Nephron (organoid): Measurements from ENCODE around the gene WFDC5.

Experiments
- H3K27ac Mint-ChIP-seq, 3 experiments: 2 replicates each; pipeline ENCODE4 v1.8.0; 2020; ENCODE audit warnings: mixed read lengths in 3 of 3, mild to moderate bottlenecking in 2 of 3, moderate library complexity in 1 of 3
- H3K27me3 Mint-ChIP-seq: 2 replicates; pipeline ENCODE4 v1.8.0; 2021; ENCODE audit warnings: low read depth, mild to moderate bottlenecking, moderate library complexity, mixed read lengths
- H3K36me3 Mint-ChIP-seq: 2 replicates; pipeline ENCODE4 v1.8.0; 2020; ENCODE audit warnings: low read depth, mixed read lengths
- H3K4me1 Mint-ChIP-seq: 2 replicates; pipeline ENCODE4 v1.8.0; 2020; ENCODE audit warnings: mixed read lengths
- H3K4me3 Mint-ChIP-seq, 3 experiments: 2 replicates each; pipeline ENCODE4 v1.8.0; 2020; ENCODE audit warnings: mild to moderate bottlenecking in 3 of 3, mixed read lengths in 3 of 3, moderate library complexity in 2 of 3
- H3K9me3 Mint-ChIP-seq: 2 replicates; pipeline ENCODE4 v1.8.0; 2020; ENCODE audit warnings: mixed read lengths
- TF ChIP-seq, protein P1 (sequence below), 3 experiments: fragments of 200-600 bp; sonication (generic); IDR thresholded peaks; one replicate each; pipeline ENCODE4 v1.5.0; 2021; ENCODE audit warnings: antibody characterized with exemption in 3 of 3; ENCODE audit not compliant: unreplicated experiment in 3 of 3

Gene WFDC5

GRCh38 chr20:45091366-45091765, 23.6 kb downstream of the WFDC5 start:
- H3K36me3 Mint-ChIP-seq = peaks cover 4% of the 10 kb centered on the region
- TF ChIP-seq, protein P1, sequence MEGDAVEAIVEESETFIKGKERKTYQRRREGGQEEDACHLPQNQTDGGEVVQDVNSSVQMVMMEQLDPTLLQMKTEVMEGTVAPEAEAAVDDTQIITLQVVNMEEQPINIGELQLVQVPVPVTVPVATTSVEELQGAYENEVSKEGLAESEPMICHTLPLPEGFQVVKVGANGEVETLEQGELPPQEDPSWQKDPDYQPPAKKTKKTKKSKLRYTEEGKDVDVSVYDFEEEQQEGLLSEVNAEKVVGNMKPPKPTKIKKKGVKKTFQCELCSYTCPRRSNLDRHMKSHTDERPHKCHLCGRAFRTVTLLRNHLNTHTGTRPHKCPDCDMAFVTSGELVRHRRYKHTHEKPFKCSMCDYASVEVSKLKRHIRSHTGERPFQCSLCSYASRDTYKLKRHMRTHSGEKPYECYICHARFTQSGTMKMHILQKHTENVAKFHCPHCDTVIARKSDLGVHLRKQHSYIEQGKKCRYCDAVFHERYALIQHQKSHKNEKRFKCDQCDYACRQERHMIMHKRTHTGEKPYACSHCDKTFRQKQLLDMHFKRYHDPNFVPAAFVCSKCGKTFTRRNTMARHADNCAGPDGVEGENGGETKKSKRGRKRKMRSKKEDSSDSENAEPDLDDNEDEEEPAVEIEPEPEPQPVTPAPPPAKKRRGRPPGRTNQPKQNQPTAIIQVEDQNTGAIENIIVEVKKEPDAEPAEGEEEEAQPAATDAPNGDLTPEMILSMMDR (IDR thresholded peaks at IDR 0.05; ENCODE audit: unreplicated experiment in 3 of 3) = no peak
- H3K4me3 Mint-ChIP-seq = no peak overlapping the region
- peaks cover 15% of the 10 kb centered on the region for H3K27me3 Mint-ChIP-seq
- H3K9me3 Mint-ChIP-seq = no peaks in the 10 kb centered on the region
- H3K27ac Mint-ChIP-seq = no peak overlapping the region
- H3K4me1 Mint-ChIP-seq = peaks cover 17% of the 10 kb centered on the region

DNA sequence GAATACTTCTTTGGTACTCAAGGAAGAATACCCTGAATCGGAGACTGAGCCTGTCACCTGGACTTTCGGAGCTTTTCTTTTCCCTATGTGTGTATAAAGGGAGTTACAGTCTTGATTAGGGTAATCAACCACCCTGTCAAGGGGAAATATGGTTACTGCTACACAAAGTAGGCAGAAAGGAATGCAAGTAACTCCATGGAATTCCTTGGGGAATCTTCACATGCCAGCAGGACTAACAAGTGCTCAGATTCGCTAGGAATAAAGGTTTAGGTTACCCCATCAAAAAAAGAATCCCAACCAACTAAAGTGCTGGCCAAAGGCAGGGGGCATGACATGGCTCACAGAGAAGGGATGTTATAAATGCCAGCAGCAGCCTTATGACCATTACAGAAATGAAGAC, 24.5 kb downstream of the WFDC5 start:
- Mint-ChIP-seq H3K4me3 (no peak overlapping the region), H3K27me3 (peaks cover 9% of the 10 kb centered on the region), H3K4me1 (peaks cover 17% of the 10 kb centered on the region), H3K27ac (no peak overlapping the region), H3K36me3 (peaks cover 7% of the 10 kb centered on the region), H3K9me3 (peaks cover 3% of the 10 kb centered on the region)
- TF ChIP-seq, protein P1 (IDR thresholded peaks at IDR 0.05; ENCODE audit: unreplicated experiment in 3 of 3) = no peak

DNA sequence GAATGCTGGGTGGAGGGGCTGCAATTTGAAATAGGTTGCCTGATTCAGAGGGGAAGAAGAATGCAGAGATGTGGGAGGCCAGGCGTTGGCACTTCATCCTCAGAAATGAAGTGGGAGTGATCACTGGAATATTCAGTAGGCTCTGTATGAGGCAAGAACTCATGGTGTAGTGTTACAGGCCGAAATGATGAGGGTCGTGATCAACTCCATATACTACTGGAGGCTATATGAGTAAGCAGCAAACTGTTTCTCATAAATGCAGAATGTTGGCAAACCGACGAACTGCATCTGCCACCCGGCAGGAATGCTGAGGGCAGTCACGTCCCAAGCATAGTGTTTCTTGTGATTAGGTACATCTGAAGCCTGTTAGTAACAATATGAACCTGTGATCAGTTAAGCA, 26.7 kb downstream of the WFDC5 start:
- Mint-ChIP-seq H3K27me3 (peaks cover 2% of the 10 kb centered on the region), H3K36me3 (peaks cover 18% of the 10 kb centered on the region), H3K4me1 (peaks cover 17% of the 10 kb centered on the region), H3K4me3 (no peak overlapping the region), H3K9me3 (peaks cover 3% of the 10 kb centered on the region), H3K27ac (no peak overlapping the region)
- TF ChIP-seq, protein P1 (IDR thresholded peaks at IDR 0.05; ENCODE audit: unreplicated experiment in 3 of 3) = no peak

- no peak overlapping the region for H3K27ac Mint-ChIP-seq
- TF ChIP-seq, protein P1 (IDR thresholded peaks at IDR 0.05; ENCODE audit: unreplicated experiment in 3 of 3) = no peak
- peaks cover 23% of the 10 kb centered on the region for H3K36me3 Mint-ChIP-seq
- H3K4me3 Mint-ChIP-seq = no peak overlapping the region
- peaks cover 5% of the 10 kb centered on the region for H3K9me3 Mint-ChIP-seq
- H3K27me3 Mint-ChIP-seq = no peaks in the 10 kb centered on the region
- peaks cover 17% of the 10 kb centered on the region for H3K4me1 Mint-ChIP-seq
Observed at GRCh38 chr20:45087814-45088213, 27.2 kb downstream of the WFDC5 start.

GRCh38 chr20:45087097-45087790, 27.7 kb downstream of the WFDC5 start:
- H3K9me3 Mint-ChIP-seq = peaks cover 10% of the 10 kb centered on the region
- no peaks in the 10 kb centered on the region for H3K27me3 Mint-ChIP-seq
- H3K4me3 Mint-ChIP-seq = no peak overlapping the region
- H3K4me1 Mint-ChIP-seq = peaks cover 17% of the 10 kb centered on the region
- H3K27ac Mint-ChIP-seq = no peak overlapping the region
- peaks cover 28% of the 10 kb centered on the region for H3K36me3 Mint-ChIP-seq
- TF ChIP-seq, protein P1 (IDR thresholded peaks at IDR 0.05; ENCODE audit: unreplicated experiment in 3 of 3) = no peak

- Mint-ChIP-seq H3K4me1 (peaks cover 17% of the 10 kb centered on the region), H3K27me3 (no peaks in the 10 kb centered on the region), H3K27ac (no peak overlapping the region), H3K4me3 (no peak overlapping the region), H3K36me3 (peaks cover 39% of the 10 kb centered on the region), H3K9me3 (peaks cover 17% of the 10 kb centered on the region)
- TF ChIP-seq, protein P1 (IDR thresholded peaks at IDR 0.05; ENCODE audit: unreplicated experiment in 3 of 3) = no peak
Observed at GRCh38 chr20:45085867-45086266, 29.1 kb downstream of the WFDC5 start.
